T1000 (cell line): Measurements from ENCODE around the gene MEF2D.
A peak's percentile ranks its signal among the peaks of the same experiment; 100 is the strongest.

ENCODE experiments used
- DNase-seq: peaks from one replicate; lab custom pipeline; 2025; ENCODE audit warnings: mixed read lengths; lab: John Stamatoyannopoulos, UW

The MEF2D gene

GRCh38 chr1:156468693-156469345 lies 31.8 kb downstream of the MEF2D start:
- DNase-seq = no peak

DNA sequence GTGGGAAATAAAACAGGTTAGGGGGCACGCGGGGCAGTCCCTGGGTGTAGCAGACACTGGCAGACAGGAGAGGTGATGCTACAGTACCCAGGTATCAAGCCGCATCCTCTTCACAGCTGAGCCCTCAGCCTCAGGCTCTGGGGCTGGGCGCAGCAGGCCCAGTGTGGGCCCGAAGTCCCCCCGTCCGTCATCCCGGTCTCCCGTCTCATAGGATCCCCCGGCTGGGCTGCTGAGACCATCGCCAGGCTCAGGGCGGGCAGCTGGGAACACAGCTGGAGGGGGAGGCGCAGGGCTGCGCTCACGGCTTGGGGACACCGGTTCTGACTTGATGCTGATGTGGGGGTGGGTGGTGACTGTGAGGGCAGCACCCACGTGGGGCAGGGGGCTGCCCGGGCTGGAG lies 32.7 kb downstream of the MEF2D start:
- DNase-seq = no peak

GRCh38 chr1:156467385-156467784 lies 33.2 kb downstream of the MEF2D start:
- DNase-seq = no peak

GRCh38 chr1:156465747-156466365 lies 34.7 kb downstream of the MEF2D start:
- no peak for DNase-seq

- DNase-seq = no peak
Observed at GRCh38 chr1:156464825-156465452, 35.6 kb downstream of the MEF2D start.

GRCh38 chr1:156464335-156464734 lies 36.2 kb downstream of the MEF2D start:
- no peak for DNase-seq

GRCh38 chr1:156463874-156464273 lies 36.7 kb downstream of the MEF2D start:
- DNase-seq = no peak

GRCh38 chr1:156462954-156463795 lies 37.4 kb downstream of the MEF2D start:
- DNase-seq = no peak

DNA sequence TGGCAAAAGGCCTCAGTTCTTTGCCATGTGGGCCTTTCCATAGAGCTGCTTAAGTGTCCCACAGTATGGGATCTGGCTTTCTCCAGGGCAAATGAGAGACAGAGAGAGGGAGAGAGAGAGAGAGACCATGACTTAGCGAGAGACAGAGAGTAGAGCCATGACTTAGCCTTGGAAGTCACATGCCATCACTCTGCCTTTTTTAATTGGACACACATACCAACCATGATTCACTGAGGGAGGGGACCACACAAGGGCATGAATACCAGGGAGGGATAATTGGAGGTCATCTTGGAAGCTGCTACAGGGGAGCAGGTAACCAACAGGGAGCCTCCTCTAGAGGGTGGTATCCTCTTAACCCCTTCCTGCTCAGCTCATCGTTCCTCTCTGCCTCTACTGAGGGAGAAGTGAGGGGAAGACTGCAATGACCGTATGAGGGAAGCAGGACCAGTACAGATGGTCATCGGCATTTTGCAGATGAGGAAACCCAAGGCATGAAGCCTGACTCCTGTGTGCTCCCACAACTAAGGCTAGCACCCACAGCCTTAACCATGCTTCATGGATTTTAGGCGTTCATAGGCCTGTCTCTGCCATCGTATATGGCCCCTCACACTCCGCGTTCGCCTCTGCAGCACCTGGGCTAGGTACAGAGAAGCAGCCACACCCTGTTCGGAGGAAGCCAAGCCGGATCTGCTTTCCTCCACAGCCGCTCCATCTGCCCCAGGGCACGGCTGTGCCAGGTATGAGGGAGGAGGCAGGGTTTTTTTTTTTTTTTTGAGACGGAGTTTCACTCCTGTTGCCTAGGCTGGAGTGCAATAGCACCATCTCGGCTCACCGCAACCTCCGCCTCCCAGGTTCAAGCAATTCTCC lies 38.6 kb downstream of the MEF2D start:
- DNase-seq = no peak

GRCh38 chr1:156461109-156461508 lies 39.5 kb downstream of the MEF2D start:
- no peak for DNase-seq

DNA sequence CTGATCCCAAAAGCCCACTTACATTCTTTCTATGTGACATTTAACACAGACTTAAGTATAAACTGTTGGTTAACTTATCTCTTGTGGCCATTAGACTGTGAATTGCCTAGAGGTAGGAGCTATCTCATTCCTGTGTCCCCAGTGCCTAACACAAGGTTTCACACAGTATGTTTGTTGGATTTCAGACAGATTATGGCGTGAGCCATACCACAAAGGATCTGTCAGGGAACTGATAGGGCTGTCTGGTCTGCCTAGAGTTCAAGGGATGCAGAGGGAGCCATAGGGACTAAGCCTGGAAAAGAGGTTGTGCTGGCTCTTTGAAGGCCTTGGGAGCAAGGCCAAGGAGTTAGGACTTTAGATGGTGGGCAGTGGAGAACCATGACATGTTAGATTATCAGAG lies 40.0 kb downstream of the MEF2D start:
- DNase-seq = no peak

- no peak for DNase-seq
Observed at GRCh38 chr1:156458181-156458503, 42.4 kb downstream of the MEF2D start.

DNA sequence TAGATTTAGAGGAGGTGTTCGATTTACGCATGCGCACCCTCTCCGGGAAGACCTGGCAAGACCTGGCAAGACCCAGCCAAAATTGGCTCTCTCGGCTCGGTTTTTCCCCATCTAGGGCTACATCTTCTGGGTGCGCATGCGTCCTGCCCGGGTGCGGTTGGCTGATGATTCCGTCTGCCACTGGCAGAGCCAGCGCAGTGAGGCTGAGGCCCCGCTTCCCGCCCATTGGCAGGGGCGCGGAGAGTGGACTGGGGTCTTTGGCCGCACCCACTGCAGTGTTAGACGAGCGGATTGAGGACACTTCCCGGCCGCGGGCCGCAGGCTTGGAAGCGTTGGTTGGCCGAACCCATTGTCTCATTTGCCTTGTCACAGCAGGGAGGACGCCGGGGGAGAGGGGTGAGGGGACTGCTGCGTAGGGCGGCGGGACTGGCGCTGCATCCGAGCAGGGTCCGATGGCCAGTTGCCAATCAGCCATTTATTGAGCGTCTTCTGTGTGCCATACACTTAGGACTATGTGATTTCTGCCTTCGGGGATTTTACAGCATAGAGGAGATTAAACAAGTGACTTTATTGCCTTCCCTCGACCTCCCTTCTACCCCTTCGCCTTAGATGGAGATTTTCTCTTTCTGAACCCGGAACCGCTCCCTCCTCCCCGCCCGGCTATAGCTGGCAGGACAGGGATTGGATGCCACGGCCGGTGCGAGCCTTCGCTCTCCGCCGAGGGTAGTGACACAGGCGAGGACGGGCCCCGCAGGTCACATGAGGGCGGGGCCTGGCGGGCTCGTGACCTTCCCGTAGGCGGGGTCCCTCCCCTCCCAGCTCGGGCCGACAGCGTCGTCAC lies 43.7 kb downstream of the MEF2D start:
- DNase-seq = peak; percentile 84

DNA sequence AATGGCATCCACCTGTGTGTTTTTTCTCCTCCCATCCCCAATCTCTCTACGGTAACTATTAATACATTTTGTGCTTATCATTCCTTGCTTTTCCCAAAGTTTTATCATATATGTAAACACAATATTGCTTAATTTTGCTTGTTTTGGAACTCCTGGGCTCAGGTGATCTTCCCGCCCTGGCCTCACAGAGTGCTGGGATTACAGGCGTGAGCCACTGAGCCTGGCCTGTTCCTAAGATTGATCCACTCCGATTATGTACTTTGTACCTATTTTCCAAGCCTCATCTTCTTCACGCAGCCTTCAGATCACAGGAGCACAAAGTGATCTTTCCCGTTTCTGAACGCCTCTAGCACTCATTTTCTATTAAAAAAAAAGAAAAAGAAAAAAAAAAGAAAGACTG lies 45.2 kb downstream of the MEF2D start:
- no peak for DNase-seq

DNA sequence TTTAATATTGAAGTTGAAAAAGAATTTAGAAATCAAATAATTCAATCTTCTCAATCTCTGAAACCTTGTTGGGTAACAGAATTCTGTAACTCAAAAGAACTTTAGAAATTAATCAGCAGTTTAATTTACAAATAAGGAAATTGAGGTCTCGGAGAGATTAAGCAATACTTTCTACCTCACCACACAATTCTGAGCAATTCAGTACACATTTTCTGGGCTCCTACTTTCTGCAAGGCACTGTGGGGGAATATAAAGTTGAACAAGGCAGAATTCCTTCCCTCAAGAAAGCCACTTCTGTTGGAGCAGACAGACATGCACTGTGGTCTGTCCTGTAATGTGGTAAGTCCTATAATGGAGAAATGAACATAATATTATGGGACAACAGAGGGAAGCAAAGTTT lies 47.7 kb downstream of the MEF2D start:
- no peak for DNase-seq

DNA sequence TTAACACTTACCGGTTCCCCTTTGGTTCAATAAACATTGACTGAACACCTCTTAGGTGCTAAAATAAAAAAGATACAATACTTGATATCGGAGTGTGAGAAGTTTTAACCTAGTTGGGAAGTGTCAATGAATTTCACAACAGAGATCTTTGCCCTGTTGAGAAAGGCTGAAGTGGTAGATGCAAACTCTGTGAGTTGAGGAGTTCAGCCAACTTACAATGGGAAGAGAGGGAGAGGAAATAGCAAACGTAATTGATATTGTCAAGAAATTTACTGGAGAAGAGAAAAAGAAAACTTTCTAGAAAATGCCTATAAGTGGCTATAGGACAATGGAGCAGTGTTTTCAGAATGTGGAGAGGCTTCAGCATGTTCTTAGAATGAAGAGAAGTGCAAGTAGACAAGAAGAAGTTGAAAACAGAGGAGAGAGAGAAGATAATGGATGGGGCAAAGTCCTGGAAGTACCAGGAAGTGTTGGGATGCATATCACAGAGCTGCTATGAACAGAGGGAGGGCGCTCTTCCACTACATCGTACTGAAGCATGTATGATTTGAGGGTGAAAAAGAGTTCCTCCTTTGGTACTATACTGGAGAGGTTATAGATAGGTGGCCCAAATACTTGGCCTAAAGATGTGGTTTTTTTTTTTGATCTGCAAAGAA lies 48.9 kb downstream of the MEF2D start:
- DNase-seq = no peak

GRCh38 chr1:156448134-156448967 lies 52.2 kb downstream of the MEF2D start:
- DNase-seq = no peak

DNA sequence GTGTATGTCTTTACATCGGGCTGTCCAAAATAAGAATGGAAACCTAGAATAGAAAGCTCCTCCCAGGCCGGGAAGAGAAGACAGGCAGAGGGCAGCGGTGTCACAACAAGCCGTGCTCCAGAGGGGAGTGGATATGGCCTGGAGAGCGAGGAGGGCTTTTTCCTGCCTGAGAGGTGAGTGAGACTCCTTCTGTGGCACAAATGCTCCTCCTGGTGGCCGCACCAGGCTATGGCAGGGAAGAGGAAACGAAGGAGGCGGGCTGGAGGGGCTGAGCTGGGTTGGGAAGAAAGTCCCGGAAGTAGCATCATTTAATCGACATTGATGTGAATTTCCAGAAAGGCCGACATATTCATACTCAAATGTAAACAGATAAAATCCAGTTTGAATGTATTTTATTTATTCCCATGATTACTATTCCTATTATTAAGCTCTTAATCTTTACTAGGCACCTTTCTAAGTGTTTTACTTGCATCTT lies 54.7 kb downstream of the MEF2D start:
- peak; percentile 73 for DNase-seq

DNA sequence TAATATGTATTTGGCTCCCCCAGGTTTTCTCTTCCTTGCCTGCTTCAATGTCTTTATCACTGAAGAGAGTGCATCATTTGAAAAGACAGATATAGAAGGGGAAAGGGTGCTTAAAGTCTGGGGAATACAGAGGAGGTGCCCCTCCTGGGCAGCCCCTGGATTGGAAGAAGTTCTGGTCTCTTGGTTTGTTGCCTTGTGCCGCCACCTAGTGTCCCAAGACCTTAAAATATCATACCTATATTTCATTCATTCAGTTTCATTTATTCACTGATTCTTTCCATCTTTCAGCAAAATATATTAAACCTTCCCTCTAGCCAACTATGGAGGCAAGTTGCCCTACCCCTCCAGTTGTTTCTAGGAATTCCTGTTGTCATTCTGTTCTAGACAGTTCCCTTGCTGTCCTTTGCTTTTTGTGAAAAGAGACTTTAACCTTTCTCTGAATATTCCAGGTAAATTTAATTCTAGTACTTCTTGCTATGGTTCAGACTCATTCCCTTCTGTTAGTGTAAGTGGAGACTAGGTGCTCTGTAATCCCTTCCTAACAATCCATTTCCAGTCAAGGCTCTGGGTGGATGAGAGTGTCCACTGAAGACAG lies 56.1 kb downstream of the MEF2D start:
- DNase-seq = no peak
